Gastrocnemius medialis (tissue), 4 donors: ENCODE results near the gene MASP1.

Experiments used
- CTCF ChIP-seq, 5 experiments: fragments of 450-650 bp in 3 of 5; fragments of 200-600 bp in 2 of 5; sonication (generic) in 2 of 5; IDR thresholded peaks in 4 of 5; conservative IDR thresholded peaks in 1 of 5; 1 replicate in 4 of 5; 2 replicates in 1 of 5; pipeline ENCODE4 v1.5.1; 2016 to 2019; ENCODE audit warnings: antibody characterized with exemption in 5 of 5, mild to moderate bottlenecking in 3 of 5, moderate library complexity in 3 of 5
- POLR2A ChIP-seq, 2 donors: fragments of 450-650 bp; IDR thresholded peaks; one replicate each; pipeline ENCODE4 v1.6.1; 2017; ENCODE audit warnings: antibody characterized with exemption in 2 of 2, mild to moderate bottlenecking in 2 of 2, moderate library complexity in 2 of 2

DNA sequence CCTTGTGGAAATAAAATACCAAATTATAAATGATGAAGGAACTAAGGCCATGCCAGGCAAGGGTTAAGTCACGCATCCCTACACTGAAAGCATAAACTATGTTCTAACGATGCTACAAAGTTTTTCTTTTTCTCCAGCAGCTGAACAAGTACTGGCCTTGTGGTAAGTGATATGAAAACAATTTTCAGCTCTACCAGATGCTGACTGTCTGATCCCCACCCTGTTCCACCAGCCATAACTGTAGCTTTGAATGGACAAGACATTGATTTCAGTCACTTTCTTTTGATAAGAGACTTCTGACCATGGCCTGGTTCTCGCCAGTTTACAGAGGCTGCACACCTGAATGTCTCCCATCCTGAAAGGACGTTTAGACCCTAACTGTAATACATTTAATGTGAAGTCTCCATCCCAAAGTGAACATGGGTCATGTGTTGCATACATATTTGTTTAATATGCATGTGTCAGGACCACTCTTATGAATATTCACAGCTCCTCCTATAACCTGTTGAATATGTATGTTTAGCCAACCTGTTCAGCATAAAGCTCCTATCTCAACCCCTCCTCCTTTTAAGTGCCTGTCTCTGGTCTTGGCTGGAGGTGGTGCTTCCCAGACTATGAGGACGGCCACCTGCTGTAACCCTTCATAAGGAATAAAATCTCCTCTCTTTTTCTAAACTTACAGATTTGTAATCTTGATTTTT lies 33.4 kb downstream of the MASP1 start:
- no peak for TF ChIP-seq CTCF (IDR thresholded peaks at IDR 0.05 in 4 of 5, conservative IDR thresholded peaks at IDR 0.05 in 1 of 5)
- TF ChIP-seq POLR2A (IDR thresholded peaks at IDR 0.05): no peak
